Tibial nerve (tissue), 4 donors: Measurements from ENCODE around the gene PSMA5. TPM values are rescaled to one million over a fixed set of nuclear protein-coding genes. Genes with fewer than 3 reads are reported as not detected.
A peak's percentile ranks its signal among the peaks of the same experiment; 100 is the strongest.

Experiments
- DNase-seq, 2 donors: peaks; one replicate each; pipeline ENCODE4 v3.0.0-alpha.2; 2019; ENCODE audit warnings: low spot score in 2 of 2
- H3K27ac ChIP-seq, 4 donors: fragments of 200-600 bp; sonication (generic) in 3 of 4; one replicate each; pipeline ENCODE4 v1.5.1; 2017 to 2019; ENCODE audit warnings: mild to moderate bottlenecking in 1 of 4
- H3K27me3 ChIP-seq, 2 donors: fragments of 200-600 bp; sonication (generic) in 1 of 2; one replicate each; pipeline versions ENCODE4 v1.5.1 to v1.6.0; 2017 to 2019
- H3K36me3 ChIP-seq, 3 donors: fragments of 200-600 bp; sonication (generic); one replicate each; pipeline ENCODE4 v1.5.1; 2018 to 2019
- H3K4me1 ChIP-seq, 4 donors: fragments of 200-600 bp; sonication (generic) in 3 of 4; one replicate each; pipeline ENCODE4 v1.5.1; 2017 to 2019
- H3K4me3 ChIP-seq, 4 donors: fragments of 200-600 bp; sonication (generic) in 3 of 4; one replicate each; pipeline ENCODE4 v1.5.1; 2017 to 2019; ENCODE audit warnings: mild to moderate bottlenecking in 1 of 4, moderate library complexity in 1 of 4
- H3K9me3 ChIP-seq, 4 donors: fragments of 200-600 bp; sonication (generic) in 3 of 4; one replicate each; pipeline ENCODE4 v1.5.1; 2017 to 2019
- CTCF ChIP-seq, 5 experiments: fragments of 200-600 bp in 3 of 5; fragments of 450-650 bp in 2 of 5; sonication (generic) in 3 of 5; IDR thresholded peaks; one replicate each; pipeline ENCODE4 v1.5.1; 2016 to 2019; ENCODE audit warnings: antibody characterized with exemption in 5 of 5, mild to moderate bottlenecking in 3 of 5, moderate library complexity in 2 of 5
- EP300 ChIP-seq, 2 donors: sonication (generic); formaldehyde crosslinking; IDR thresholded peaks; one replicate each; pipeline ENCODE4 v1.6.1; 2017; ENCODE audit warnings: antibody characterized with exemption in 2 of 2, mild to moderate bottlenecking in 1 of 2
- POLR2A ChIP-seq, 2 donors: fragments of 450-650 bp; IDR thresholded peaks; one replicate each; pipeline ENCODE4 v1.6.1; 2017; ENCODE audit warnings: antibody characterized with exemption in 2 of 2, mild to moderate bottlenecking in 2 of 2, moderate library complexity in 2 of 2
- WGBS, 2 donors: methylation state at CpG; one replicate each; pipeline ENCODE4 v1.1.5; 2018; 5-methylcytosine and 5-hydroxymethylcytosine counted together
- total RNA-seq, 4 donors: library from RNA; depleted of rRNA; stranded (reverse); fragments of >200 nt; gene quantifications; one replicate each; pipeline ENCODE4 v1.1.0, GENCODE V29; 2016

Gene PSMA5
- total RNA-seq, 4 donors from 2014 or later = 20.5 to 28.8 (median 24.9) TPM

DNA sequence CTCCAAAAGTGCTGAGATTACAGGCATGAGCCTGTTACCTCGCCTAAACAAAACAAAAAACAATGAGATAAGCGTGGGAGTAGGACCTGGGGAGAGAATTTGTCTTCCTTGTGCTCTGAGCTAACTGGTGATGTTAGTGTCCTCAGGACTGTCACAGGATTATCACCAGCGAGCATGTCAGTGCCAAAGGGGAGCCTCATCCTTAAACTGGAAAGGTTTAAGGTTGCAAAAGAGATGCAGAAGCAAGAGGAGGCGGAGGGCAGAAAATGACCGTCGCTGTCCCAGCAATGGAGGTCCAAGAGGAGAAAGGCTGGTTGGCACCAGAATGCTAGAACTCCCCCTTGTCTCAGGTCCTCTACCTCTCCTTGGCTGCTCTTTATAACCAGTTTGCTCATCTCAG is 44.0 kb upstream of the PSMA5 start:
- Histone ChIP-seq H3K9me3 (no peaks in the 10 kb centered on the region), H3K4me3 (no peak overlapping the region), H3K36me3 (no peaks in the 10 kb centered on the region), H3K27ac (no peak overlapping the region), H3K4me1 (peaks cover 0 to 21% (median 5%) of the 10 kb centered on the region in 4 donors), H3K27me3 (peaks cover 4 to 54% of the 10 kb centered on the region in 2 donors)
- 59 to 65% methylated on average over 6 of the region's 6 CpGs for WGBS, 2 donors
- TF ChIP-seq CTCF (IDR thresholded peaks at IDR 0.05) = no peak
- no peak for TF ChIP-seq EP300 (IDR thresholded peaks at IDR 0.05)
- no peak for TF ChIP-seq POLR2A (IDR thresholded peaks at IDR 0.05)
- DNase-seq = no peak

DNA sequence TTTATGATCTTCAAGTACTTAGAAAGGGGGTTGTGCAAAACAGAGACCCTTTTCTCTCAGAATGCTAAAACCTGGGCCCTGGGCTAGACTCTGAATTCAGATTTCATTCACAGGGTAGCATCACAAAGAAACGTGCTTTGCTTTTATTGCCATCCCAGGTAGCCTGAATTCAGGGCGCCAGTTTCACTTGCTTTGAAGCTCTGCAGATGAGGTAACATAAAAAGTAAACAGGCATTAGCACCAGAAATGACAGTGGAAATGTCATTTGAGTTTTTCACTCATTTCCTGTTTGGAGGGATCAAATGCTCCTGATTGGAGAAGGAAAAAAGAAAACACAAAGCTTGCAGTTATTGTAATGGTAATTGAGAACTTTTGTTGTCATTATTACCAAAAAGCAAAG is 42.7 kb upstream of the PSMA5 start:
- Histone ChIP-seq H3K27ac (no peak overlapping the region), H3K4me1 (peaks cover 0 to 24% (median 5%) of the 10 kb centered on the region in 4 donors), H3K9me3 (no peaks in the 10 kb centered on the region), H3K27me3 (peaks cover 4 to 65% of the 10 kb centered on the region in 2 donors), H3K4me3 (no peak overlapping the region), H3K36me3 (no peaks in the 10 kb centered on the region)
- no peak for TF ChIP-seq EP300 (IDR thresholded peaks at IDR 0.05)
- no peak for TF ChIP-seq POLR2A (IDR thresholded peaks at IDR 0.05)
- TF ChIP-seq CTCF (IDR thresholded peaks at IDR 0.05) = no peak
- no peak for DNase-seq
- WGBS, 2 donors = 21 to 22% methylated on average over 2 of the region's 2 CpGs

GRCh38 chr1:109468061-109468460 is 41.8 kb upstream of the PSMA5 start:
- WGBS, 2 donors = 86 to 100% methylated on average over 1 of the region's 1 CpG
- Histone ChIP-seq H3K36me3 (no peaks in the 10 kb centered on the region), H3K27ac (no peak overlapping the region), H3K4me3 (no peak overlapping the region), H3K4me1 (peaks cover 0 to 24% (median 5%) of the 10 kb centered on the region in 4 donors), H3K27me3 (peaks cover 4 to 72% of the 10 kb centered on the region in 2 donors), H3K9me3 (no peaks in the 10 kb centered on the region)
- DNase-seq = no peak
- TF ChIP-seq EP300 (IDR thresholded peaks at IDR 0.05) = no peak
- no peak for TF ChIP-seq POLR2A (IDR thresholded peaks at IDR 0.05)
- TF ChIP-seq CTCF (IDR thresholded peaks at IDR 0.05) = no peak

- Histone ChIP-seq H3K4me3 (peak overlapping the region; percentile 33 to 61 (median 46)), H3K36me3 (no peaks in the 10 kb centered on the region), H3K4me1 (peaks cover 0 to 24% (median 5%) of the 10 kb centered on the region in 4 donors), H3K27ac (peak overlapping the region in 1 of 4 donors; percentile 52), H3K27me3 (peaks cover 4 to 80% of the 10 kb centered on the region in 2 donors), H3K9me3 (no peaks in the 10 kb centered on the region)
- WGBS, 2 donors = 23 to 29% methylated on average over 13 to 19 of the region's 23 CpGs
- no peak for DNase-seq
- TF ChIP-seq CTCF (IDR thresholded peaks at IDR 0.05) = no peak
- TF ChIP-seq POLR2A (IDR thresholded peaks at IDR 0.05) = no peak
- no peak for TF ChIP-seq EP300 (IDR thresholded peaks at IDR 0.05)
Observed at GRCh38 chr1:109467301-109467777, 41.1 kb upstream of the PSMA5 start.

GRCh38 chr1:109466452-109467300 is 40.4 kb upstream of the PSMA5 start, which contains the start of gene SYPL2:
TSS of gene SYPL2 (plus strand) at chr1:109466546. CDS start at chr1:109466844, 298 bp downstream.
- Histone ChIP-seq H3K27ac (peak within 1 kb of the TSS in 1 of 4 donors; percentile 52), H3K36me3 (no peaks in the 10 kb centered on the region), H3K27me3 (peaks cover 4 to 81% of the 10 kb centered on the region in 2 donors), H3K4me3 (peak within 1 kb of the TSS; percentile 33 to 61 (median 46)), H3K4me1 (peaks cover 0 to 24% (median 5%) of the 10 kb centered on the region in 4 donors), H3K9me3 (no peaks in the 10 kb centered on the region)
- TF ChIP-seq CTCF (IDR thresholded peaks at IDR 0.05) (no peak), POLR2A (IDR thresholded peaks at IDR 0.05) (no peak), EP300 (IDR thresholded peaks at IDR 0.05) (no peak)
- peak in 1 of 2 donors; percentile 14 for DNase-seq
- WGBS, 2 donors = 0 to 5% methylated on average over 2 to 24 of the region's 88 CpGs
